HCT116 (cell line): ENCODE measurements around the gene METTL24. TPM values are rescaled to one million over a fixed set of nuclear protein-coding genes. Genes with fewer than 3 reads are reported as not detected.

Source experiments
- ATAC-seq: fragments of 200-7000 bp; cut with Tn5 transposase; 2 replicates; pipeline ENCODE4 v1.9.1; 2020; ENCODE audit warnings: mild to moderate bottlenecking, moderate library complexity
- BruUV-seq: library from RNA; stranded (reverse); fragments of 400-500 nt; replicated peaks from 2 replicates; lab custom pipeline; 2021; lab: Mats Ljungman, UMichigan
- CTCF ChIA-PET: fragments of 300-600 bp; sonication (Branson Sonifier 250); formaldehyde crosslinking; loops from one replicate; lab custom pipeline; 2021; ENCODE audit warnings: antibody characterized with exemption; lab: Charles Lee
- POLR2A ChIA-PET: fragments of 300-600, 350-600 bp; sonication (Branson Sonifier 250); formaldehyde crosslinking; loops from one replicate; lab custom pipeline; 2021; ENCODE audit warnings: antibody characterized with exemption; lab: Charles Lee
- RAD21 ChIA-PET, 2 experiments: fragments of 300-600 bp; sonication (Branson Sonifier 250); formaldehyde crosslinking; loops; one replicate each; lab custom pipeline; 2023; ENCODE audit warnings: low total read pairs in 2 of 2; ENCODE audit not compliant: uncharacterized antibody in 2 of 2, unreplicated experiment in 2 of 2, low non-redundant PET in 1 of 2; lab: Charles Lee
- DNase-seq: peaks from one replicate; pipeline ENCODE4 v3.0.0-alpha.2; 2010; ENCODE audit warnings: low read depth, low spot score
- H2AFZ ChIP-seq: fragments of 200-600 bp; shearing (Covaris generic), sonication (generic); 2 replicates; pipeline ENCODE4 v1.6.1; 2017; ENCODE audit warnings: low read depth, mixed run types, mixed read lengths, antibody characterized with exemption, low read length; ENCODE audit not compliant: poor library complexity, severe bottlenecking
- H3K27ac ChIP-seq: 2 replicates; pipeline ENCODE4 v1.5.1; 2012; ENCODE audit warnings: low read depth, low read length
- H3K27me3 ChIP-seq: fragments of 200-600 bp; sonication (generic); 2 replicates; pipeline ENCODE4 v1.6.1; 2016; ENCODE audit warnings: mixed run types, low read length, mixed read lengths; ENCODE audit not compliant: insufficient read depth
- H3K36me3 ChIP-seq, 2 experiments: fragments of 200-500 bp in 1 of 2; fragments of 200-600 bp in 1 of 2; sonication (Bioruptor generic) in 1 of 2; sonication (generic) in 1 of 2; 2 replicates each; pipeline versions ENCODE4 v1.5.1 to v1.6.1; 2014 to 2016; ENCODE audit warnings: low read length in 2 of 2, inconsistent platforms in 1 of 2, mixed read lengths in 1 of 2, mixed run types in 1 of 2; ENCODE audit not compliant: insufficient read depth in 2 of 2, control insufficient read depth in 1 of 2
- H3K4me1 ChIP-seq, 2 experiments: fragments of 200-600 bp in 1 of 2; sonication (generic) in 1 of 2; 2 replicates each; pipeline versions ENCODE4 v1.5.1 to v1.6.1; 2012 to 2017; ENCODE audit warnings: low read length in 2 of 2, inconsistent platforms in 1 of 2, mild to moderate bottlenecking in 1 of 2, mixed read lengths in 1 of 2, mixed run types in 1 of 2, moderate library complexity in 1 of 2; ENCODE audit not compliant: insufficient read depth in 2 of 2, control insufficient read depth in 1 of 2
- H3K4me2 ChIP-seq: fragments of 200-600 bp; sonication (generic); 2 replicates; pipeline ENCODE4 v1.6.1; 2017; ENCODE audit warnings: mixed run types, low read length, mixed read lengths
- H3K4me3 ChIP-seq, 2 experiments: fragments of 200-600 bp in 1 of 2; sonication (generic) in 1 of 2; replicated peaks in 1 of 2; 2 replicates each; pipeline ENCODE4 v1.5.1; 2011 to 2016; ENCODE audit warnings: low read length in 2 of 2, control low read depth in 1 of 2, low read depth in 1 of 2, mild to moderate bottlenecking in 1 of 2, mixed read lengths in 1 of 2, mixed run types in 1 of 2
- H3K79me2 ChIP-seq: fragments of 200-600 bp; sonication (generic); 2 replicates; pipeline ENCODE4 v1.6.1; 2017; ENCODE audit warnings: mild to moderate bottlenecking, mixed run types, low read length, moderate library complexity, mixed read lengths; ENCODE audit not compliant: insufficient read depth
- H3K9ac ChIP-seq: fragments of 200-600 bp; sonication (generic); 2 replicates; pipeline ENCODE4 v1.6.1; 2016; ENCODE audit warnings: low read length, mixed read lengths
- H3K9me2 ChIP-seq: fragments of 200-600 bp; sonication (generic), shearing (Covaris generic); 2 replicates; pipeline ENCODE4 v1.6.1; 2017; ENCODE audit warnings: mixed run types, mild to moderate bottlenecking, moderate library complexity; ENCODE audit not compliant: insufficient read depth
- H3K9me3 ChIP-seq, 2 experiments: fragments of 200-500 bp in 1 of 2; fragments of 200-600 bp in 1 of 2; sonication (Bioruptor generic) in 1 of 2; sonication (generic) in 1 of 2; 2 replicates each; pipeline ENCODE4 v1.6.1; 2014 to 2017; ENCODE audit warnings: low read length in 2 of 2, mixed read lengths in 2 of 2, inconsistent platforms in 1 of 2, low read depth in 1 of 2, mild to moderate bottlenecking in 1 of 2, mixed run types in 1 of 2, moderate library complexity in 1 of 2; ENCODE audit not compliant: control insufficient read depth in 1 of 2, insufficient read depth in 1 of 2
- H4K20me1 ChIP-seq: fragments of 200-600 bp; sonication (generic), shearing (Covaris generic); 2 replicates; pipeline ENCODE4 v1.6.1; 2017; ENCODE audit warnings: mixed run types, mild to moderate bottlenecking, moderate library complexity; ENCODE audit not compliant: insufficient read depth
- CEBPB ChIP-seq: IDR thresholded peaks from 2 replicates; pipeline ENCODE4 v1.6.1; 2012; ENCODE audit warnings: low read depth
- EGR1 ChIP-seq: IDR thresholded peaks from 2 replicates; pipeline ENCODE4 v1.6.1; 2012; ENCODE audit warnings: low read depth
- EZH2 ChIP-seq: fragments of 200-600 bp; sonication (generic); IDR thresholded peaks from 2 replicates; pipeline ENCODE4 v1.6.1; 2017; ENCODE audit warnings: antibody characterized with exemption, mixed run types
- EZH2phosphoT487 ChIP-seq: fragments of 200-600 bp; IDR thresholded peaks from 2 replicates; pipeline ENCODE4 v1.6.1; 2018; ENCODE audit warnings: antibody characterized with exemption, borderline replicate concordance
- FOSL1 ChIP-seq: IDR thresholded peaks from 2 replicates; pipeline ENCODE4 v1.6.1; 2012; ENCODE audit warnings: low read depth
- POLR2A ChIP-seq: IDR thresholded peaks from 2 replicates; pipeline ENCODE4 v1.7.0; 2011; ENCODE audit warnings: borderline replicate concordance; ENCODE audit not compliant: insufficient read depth, insufficient read length; ENCODE audit errors: extremely low read depth
- SIN3A ChIP-seq: IDR thresholded peaks from 2 replicates; pipeline ENCODE4 v1.6.1; 2012; ENCODE audit warnings: low read depth
- SRF ChIP-seq: IDR thresholded peaks from 2 replicates; pipeline ENCODE4 v1.6.1; 2012; ENCODE audit warnings: low read depth
- TCF7L2 ChIP-seq: IDR thresholded peaks from 2 replicates; pipeline ENCODE4 v1.7.0; 2011; ENCODE audit warnings: borderline replicate concordance, inconsistent platforms; ENCODE audit not compliant: insufficient read depth, insufficient read length; ENCODE audit errors: extremely low read depth
- YY1 ChIP-seq: IDR thresholded peaks from 2 replicates; pipeline ENCODE4 v1.6.1; 2011; ENCODE audit warnings: low read length, low read depth, moderate library complexity, mild to moderate bottlenecking; ENCODE audit not compliant: insufficient replicate concordance; ENCODE audit errors: extremely low read depth
- intact Hi-C: fragments of 100-400 bp; cut with micrococcal nuclease; formaldehyde crosslinking; loops from 2 replicates; pipeline ENCODE4 v1.10.0; 2022
- total RNA-seq: library from RNA; stranded (reverse); gene quantifications from one replicate; pipeline ENCODE4 v1.2.1, GENCODE V29; 2021; ENCODE audit not compliant: unreplicated experiment
- TF ChIP-seq, protein P1 (sequence below): IDR thresholded peaks from 2 replicates; pipeline ENCODE4 v1.6.1; 2012; ENCODE audit warnings: low read depth
- TF ChIP-seq, protein P2 (sequence below), 3 experiments: fragments of 200-600 bp in 1 of 3; sonication (generic) in 1 of 3; IDR thresholded peaks in 2 of 3; conservative IDR thresholded peaks in 1 of 3; 2 replicates each; pipeline ENCODE4 v1.5.1; 2012 to 2017; ENCODE audit warnings: low read depth in 2 of 3, low read length in 2 of 3, antibody characterized with exemption in 1 of 3, borderline replicate concordance in 1 of 3, control low read depth in 1 of 3, mild to moderate bottlenecking in 1 of 3, mixed read lengths in 1 of 3, mixed run types in 1 of 3, moderate library complexity in 1 of 3; ENCODE audit not compliant: insufficient read depth in 1 of 3

Gene METTL24
- total RNA-seq, 1 experiment from 2014 or later, result not detected

DNA sequence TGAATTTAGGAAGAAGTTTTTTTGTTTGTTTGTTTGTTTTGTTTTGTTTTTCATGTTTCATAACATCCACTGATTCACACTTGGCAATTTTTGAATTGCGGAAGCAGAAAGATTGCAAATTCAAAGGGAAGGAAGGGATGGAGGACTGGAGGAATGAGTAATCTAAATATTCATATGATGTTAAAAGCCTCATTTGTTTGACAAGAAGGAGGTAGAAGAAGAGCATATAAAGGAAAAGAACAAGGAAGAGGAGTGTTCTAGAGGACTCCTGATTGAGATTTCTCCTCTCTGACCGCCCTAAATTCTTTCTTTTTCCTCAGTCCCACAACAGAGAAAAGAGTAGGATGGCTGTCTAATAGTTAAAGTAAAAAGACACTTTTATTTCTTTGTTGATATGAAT lies 88.5 kb downstream of the METTL24 start:
- Histone ChIP-seq H3K4me1 (no peaks in the 10 kb centered on the region), H3K27ac (no peak overlapping the region), H3K36me3 (no peaks in the 10 kb centered on the region), H3K9ac (no peak overlapping the region), H3K79me2 (no peaks in the 10 kb centered on the region), H2AFZ (no peak overlapping the region), H3K4me2 (no peak overlapping the region), H3K27me3 (no peaks in the 10 kb centered on the region), H3K9me2 (no peaks in the 10 kb centered on the region), H3K9me3 (no peaks in the 10 kb centered on the region), H4K20me1 (no peaks in the 10 kb centered on the region), H3K4me3 (no peak overlapping the region)
- ChIA-PET POLR2A (no interaction called here), RAD21 (no interaction called here), CTCF (no interaction called here)
- TF ChIP-seq, protein P1, sequence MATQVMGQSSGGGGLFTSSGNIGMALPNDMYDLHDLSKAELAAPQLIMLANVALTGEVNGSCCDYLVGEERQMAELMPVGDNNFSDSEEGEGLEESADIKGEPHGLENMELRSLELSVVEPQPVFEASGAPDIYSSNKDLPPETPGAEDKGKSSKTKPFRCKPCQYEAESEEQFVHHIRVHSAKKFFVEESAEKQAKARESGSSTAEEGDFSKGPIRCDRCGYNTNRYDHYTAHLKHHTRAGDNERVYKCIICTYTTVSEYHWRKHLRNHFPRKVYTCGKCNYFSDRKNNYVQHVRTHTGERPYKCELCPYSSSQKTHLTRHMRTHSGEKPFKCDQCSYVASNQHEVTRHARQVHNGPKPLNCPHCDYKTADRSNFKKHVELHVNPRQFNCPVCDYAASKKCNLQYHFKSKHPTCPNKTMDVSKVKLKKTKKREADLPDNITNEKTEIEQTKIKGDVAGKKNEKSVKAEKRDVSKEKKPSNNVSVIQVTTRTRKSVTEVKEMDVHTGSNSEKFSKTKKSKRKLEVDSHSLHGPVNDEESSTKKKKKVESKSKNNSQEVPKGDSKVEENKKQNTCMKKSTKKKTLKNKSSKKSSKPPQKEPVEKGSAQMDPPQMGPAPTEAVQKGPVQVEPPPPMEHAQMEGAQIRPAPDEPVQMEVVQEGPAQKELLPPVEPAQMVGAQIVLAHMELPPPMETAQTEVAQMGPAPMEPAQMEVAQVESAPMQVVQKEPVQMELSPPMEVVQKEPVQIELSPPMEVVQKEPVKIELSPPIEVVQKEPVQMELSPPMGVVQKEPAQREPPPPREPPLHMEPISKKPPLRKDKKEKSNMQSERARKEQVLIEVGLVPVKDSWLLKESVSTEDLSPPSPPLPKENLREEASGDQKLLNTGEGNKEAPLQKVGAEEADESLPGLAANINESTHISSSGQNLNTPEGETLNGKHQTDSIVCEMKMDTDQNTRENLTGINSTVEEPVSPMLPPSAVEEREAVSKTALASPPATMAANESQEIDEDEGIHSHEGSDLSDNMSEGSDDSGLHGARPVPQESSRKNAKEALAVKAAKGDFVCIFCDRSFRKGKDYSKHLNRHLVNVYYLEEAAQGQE, result no peak
- TF ChIP-seq EZH2 (no peak), SIN3A (no peak), FOSL1 (no peak), EZH2phosphoT487 (no peak), TCF7L2 (no peak), YY1 (no peak), CEBPB (no peak), EGR1 (no peak), POLR2A (no peak), SRF (no peak)
- TF ChIP-seq, protein P2, sequence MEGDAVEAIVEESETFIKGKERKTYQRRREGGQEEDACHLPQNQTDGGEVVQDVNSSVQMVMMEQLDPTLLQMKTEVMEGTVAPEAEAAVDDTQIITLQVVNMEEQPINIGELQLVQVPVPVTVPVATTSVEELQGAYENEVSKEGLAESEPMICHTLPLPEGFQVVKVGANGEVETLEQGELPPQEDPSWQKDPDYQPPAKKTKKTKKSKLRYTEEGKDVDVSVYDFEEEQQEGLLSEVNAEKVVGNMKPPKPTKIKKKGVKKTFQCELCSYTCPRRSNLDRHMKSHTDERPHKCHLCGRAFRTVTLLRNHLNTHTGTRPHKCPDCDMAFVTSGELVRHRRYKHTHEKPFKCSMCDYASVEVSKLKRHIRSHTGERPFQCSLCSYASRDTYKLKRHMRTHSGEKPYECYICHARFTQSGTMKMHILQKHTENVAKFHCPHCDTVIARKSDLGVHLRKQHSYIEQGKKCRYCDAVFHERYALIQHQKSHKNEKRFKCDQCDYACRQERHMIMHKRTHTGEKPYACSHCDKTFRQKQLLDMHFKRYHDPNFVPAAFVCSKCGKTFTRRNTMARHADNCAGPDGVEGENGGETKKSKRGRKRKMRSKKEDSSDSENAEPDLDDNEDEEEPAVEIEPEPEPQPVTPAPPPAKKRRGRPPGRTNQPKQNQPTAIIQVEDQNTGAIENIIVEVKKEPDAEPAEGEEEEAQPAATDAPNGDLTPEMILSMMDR (IDR thresholded peaks at IDR 0.05 in 2 of 3, conservative IDR thresholded peaks at IDR 0.05 in 1 of 3; ENCODE audit: borderline replicate concordance in 1 of 3, insufficient read depth in 1 of 3, low read depth in 2 of 3, low read length in 2 of 3), result no peak
- intact Hi-C loops, result no loop called here
- DNase-seq, result no peak
- BruUV-seq, result no TSS peak
- ATAC-seq, result no peak
